ENCODE measurements around the gene KDM6A.

KDM6A gene

DNA sequence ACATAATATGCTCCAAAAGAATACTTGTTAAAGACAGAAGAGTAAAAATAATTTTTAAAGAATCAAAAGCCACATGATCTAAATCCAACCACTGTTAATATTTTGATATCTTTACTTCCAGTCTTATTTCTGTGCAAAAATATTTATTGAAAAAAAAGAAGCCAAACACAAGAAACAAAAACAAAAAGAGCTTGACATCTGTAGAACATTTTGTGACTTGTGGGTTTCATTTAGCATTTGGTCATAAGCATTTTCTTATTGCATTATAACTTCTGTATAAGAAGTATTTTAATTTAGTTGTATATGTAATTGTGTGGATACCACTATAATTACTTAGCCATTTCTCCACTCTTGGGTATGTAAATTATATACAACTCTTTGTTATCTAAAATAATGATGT, 264.5 kb downstream of the KDM6A start:
- Histone ChIP-seq H3K4me1 (ENCODE audit: insufficient read depth, low read length) (no peaks in the 10 kb centered on the region), H3K9ac (ENCODE audit: low read depth, low read length) (no peak overlapping the region), H3K9me3 (ENCODE audit: control insufficient read depth, insufficient read depth, low read length) (peaks cover 2% of the 10 kb centered on the region; the same call in 1 of the 2 replicates), H3K36me3 (ENCODE audit: insufficient read depth, low read length) (no peaks in the 10 kb centered on the region)

DNA sequence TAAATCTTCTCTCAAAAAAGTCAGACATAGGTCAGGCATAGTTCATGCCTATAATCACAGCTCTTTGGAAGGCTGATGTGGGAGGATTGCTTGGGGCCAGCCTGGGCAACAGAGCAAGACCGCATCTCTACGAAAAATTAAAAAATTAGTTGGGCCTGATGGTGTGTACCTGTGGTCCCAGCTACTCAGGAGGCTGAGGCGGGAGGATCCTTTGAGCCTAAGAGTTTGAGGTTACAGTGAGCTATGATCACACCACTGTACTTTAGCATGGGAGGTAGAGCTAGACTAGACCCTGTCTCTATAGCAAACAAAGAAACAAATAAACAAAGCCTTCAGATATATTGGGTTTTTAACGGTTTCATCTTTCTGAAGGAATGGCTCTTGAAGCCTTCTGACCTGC, 265.5 kb downstream of the KDM6A start:
- Histone ChIP-seq H3K36me3 (ENCODE audit: insufficient read depth, low read length) (no peaks in the 10 kb centered on the region), H3K4me1 (ENCODE audit: insufficient read depth, low read length) (no peaks in the 10 kb centered on the region), H3K9ac (ENCODE audit: low read depth, low read length) (no peak overlapping the region), H3K9me3 (ENCODE audit: control insufficient read depth, insufficient read depth, low read length) (peaks cover 2% of the 10 kb centered on the region; the same call in 1 of the 2 replicates)

DNA sequence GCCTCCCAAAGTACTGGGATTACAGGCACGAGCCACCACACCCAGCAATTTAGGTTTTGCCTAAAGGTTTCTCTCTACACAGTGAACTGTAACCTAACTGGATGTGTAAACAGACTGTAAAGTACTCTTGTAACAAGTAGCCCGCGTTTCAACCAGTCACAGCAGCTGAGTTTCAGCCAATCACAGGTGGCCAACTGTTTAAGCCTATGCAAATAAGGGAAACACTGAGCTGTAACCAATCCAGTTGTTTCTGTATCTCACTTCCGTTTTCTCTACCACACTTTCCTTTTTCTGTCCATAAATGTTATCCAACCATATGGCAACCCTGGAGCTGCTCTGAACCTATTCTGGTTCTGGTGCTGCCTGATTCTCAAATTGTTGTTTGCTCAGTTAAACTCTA, 267.8 kb downstream of the KDM6A start:
- Histone ChIP-seq H3K4me1 (ENCODE audit: insufficient read depth, low read length) (no peaks in the 10 kb centered on the region), H3K36me3 (ENCODE audit: insufficient read depth, low read length) (no peaks in the 10 kb centered on the region), H3K9ac (ENCODE audit: low read depth, low read length) (no peak overlapping the region), H3K9me3 (ENCODE audit: control insufficient read depth, insufficient read depth, low read length) (0 out of 2 replicates have a peak, but pooled peaks cover 1% of the 10 kb centered on the region)

DNA sequence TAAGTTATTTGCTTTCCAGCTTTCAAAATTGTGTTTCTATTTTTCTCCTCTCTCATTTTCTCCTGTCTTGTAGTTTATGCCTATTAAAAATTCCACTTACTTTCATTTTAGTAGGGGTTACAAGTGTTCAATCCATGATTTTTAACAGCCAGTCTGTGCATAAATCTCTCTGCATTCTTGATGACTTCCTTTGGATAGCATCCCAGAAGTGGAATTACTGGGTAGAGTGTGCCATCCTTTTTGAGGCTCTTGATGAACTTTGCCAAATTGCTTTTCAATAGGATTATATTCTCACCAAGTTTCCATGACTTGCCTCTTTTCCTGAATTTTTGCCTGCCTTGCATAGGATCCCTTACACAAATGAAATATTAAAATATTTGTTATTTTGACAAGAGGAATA, 269.2 kb downstream of the KDM6A start:
- H3K4me1 ChIP-seq (ENCODE audit: insufficient read depth, low read length) = no peaks in the 10 kb centered on the region
- H3K36me3 ChIP-seq (ENCODE audit: insufficient read depth, low read length) = no peaks in the 10 kb centered on the region
- H3K9ac ChIP-seq (ENCODE audit: low read depth, low read length) = no peak overlapping the region
- H3K9me3 ChIP-seq (ENCODE audit: control insufficient read depth, insufficient read depth, low read length) = no peaks in the 10 kb centered on the region

DNA sequence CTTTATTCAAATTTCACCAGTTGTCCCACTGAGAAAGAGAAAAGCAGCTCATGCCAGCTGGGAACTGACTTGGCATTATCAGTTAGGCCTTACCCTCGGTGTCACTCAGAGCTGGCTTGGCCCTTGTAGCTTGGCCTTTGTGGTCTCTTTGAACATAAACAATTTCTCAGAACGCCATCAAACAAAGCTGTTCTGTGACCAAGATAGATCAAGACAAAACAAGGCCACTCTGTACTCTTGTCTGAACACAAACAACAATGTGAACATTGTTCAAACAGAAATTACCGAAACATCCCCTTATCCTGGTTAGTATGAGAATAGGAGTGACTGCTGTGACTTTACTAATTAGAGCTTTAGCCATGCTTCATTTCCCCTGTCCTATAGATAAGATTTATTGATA, 270.5 kb downstream of the KDM6A start:
- H3K9ac ChIP-seq (ENCODE audit: low read depth, low read length) = no peak overlapping the region
- H3K9me3 ChIP-seq (ENCODE audit: control insufficient read depth, insufficient read depth, low read length) = no peaks in the 10 kb centered on the region
- no peaks in the 10 kb centered on the region for H3K36me3 ChIP-seq (ENCODE audit: insufficient read depth, low read length)
- no peaks in the 10 kb centered on the region for H3K4me1 ChIP-seq (ENCODE audit: insufficient read depth, low read length)

DNA sequence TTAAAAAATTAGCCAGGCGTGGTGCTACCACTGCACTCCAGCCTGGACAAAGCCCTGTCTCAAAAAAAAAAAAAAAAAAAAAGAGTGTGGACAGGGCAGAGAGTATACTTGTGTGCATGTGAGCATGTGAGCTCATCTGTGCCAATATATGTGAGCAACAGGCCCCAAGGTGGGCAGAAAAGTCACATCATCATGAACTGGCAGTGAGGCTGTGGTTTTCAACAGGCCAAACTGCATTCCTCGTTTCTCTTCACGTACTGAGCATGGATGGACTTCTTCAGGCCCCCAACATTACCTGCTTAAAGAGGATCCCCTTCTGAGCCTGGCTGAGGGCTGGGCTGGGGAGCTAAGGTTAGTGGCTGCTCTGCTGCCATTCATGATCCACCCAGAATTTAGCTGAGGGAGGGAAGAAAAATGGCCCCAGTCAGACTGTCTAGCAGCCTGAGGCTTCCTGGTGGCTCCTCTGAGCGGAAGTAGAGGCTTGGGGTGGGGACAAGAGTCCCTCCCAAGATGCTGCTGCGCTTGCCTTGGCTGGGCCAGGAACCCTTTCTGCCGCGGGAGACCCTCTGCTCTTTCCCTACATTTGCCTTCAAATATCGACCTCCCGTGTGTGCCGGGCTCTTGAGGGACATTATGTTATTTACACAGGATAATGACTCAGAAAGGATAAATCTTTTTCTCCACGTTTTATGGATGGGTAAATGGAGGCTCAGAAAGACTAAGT, 272.7 kb downstream of the KDM6A start:
- Histone ChIP-seq H3K9ac (ENCODE audit: low read depth, low read length) (no peak overlapping the region), H3K4me1 (ENCODE audit: insufficient read depth, low read length) (no peaks in the 10 kb centered on the region), H3K9me3 (ENCODE audit: control insufficient read depth, insufficient read depth, low read length) (no peaks in the 10 kb centered on the region), H3K36me3 (ENCODE audit: insufficient read depth, low read length) (no peaks in the 10 kb centered on the region)

DNA sequence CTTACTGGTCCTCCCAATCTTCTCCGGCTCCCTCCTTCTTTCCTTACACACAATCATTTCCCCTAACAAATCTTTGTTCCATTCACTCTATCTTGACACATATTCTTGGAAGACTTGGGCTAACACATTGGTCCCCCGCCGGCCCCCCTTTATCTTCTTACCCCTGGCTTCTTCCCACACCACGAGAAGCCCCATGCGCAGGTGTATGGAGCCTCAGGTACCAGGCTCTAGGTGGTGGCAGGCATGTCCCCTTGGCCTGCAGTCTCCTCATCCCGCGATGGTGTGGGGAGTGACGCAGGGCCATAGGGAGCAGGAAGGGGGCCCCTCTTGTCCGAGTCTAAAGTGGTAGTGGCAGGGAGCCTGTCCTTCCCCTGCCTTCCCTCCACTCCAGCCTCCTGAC, 277.8 kb downstream of the KDM6A start:
- Histone ChIP-seq H3K4me1 (ENCODE audit: insufficient read depth, low read length) (no peaks in the 10 kb centered on the region), H3K36me3 (ENCODE audit: insufficient read depth, low read length) (no peaks in the 10 kb centered on the region), H3K9me3 (ENCODE audit: control insufficient read depth, insufficient read depth, low read length) (no peaks in the 10 kb centered on the region), H3K9ac (ENCODE audit: low read depth, low read length) (no peak overlapping the region)

DNA sequence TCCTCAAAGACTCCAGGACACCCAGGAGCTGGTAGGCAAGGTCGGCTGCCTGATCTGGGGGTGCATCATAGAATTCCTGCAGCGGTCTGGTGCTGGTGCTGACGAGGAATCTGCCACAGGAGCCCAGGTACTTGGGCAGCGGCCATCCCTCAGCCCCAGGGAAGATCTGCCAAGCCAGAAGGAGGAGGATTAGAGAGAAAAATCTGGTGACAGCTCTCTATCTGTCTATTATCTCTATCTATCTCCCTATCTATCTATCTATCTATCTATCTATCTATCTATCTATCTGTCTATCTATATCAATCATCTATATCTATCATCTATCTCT, 281.0 kb downstream of the KDM6A start:
- H3K9me3 ChIP-seq (ENCODE audit: control insufficient read depth, insufficient read depth, low read length) = no peaks in the 10 kb centered on the region
- no peak overlapping the region for H3K9ac ChIP-seq (ENCODE audit: low read depth, low read length)
- H3K4me1 ChIP-seq (ENCODE audit: insufficient read depth, low read length) = no peaks in the 10 kb centered on the region
- H3K36me3 ChIP-seq (ENCODE audit: insufficient read depth, low read length) = no peaks in the 10 kb centered on the region

DNA sequence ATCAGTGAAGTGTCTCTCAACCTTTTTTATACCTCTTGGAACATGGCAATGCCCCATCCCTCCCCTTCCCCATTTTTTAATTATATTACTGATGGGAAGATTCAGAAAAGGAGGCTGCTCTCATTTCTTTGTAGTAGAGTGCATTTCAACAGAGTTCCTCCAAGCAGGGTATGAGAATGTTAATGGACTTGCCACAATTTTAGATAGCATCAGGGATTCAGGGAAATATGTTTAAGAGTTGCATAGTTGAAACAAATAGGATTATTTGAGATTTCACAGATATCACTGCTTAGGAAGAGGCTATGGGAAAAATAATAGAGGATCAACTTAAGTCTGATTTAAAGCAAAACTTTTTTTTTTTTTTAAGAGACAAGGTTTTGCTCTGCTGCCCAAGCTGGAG, 281.5 kb downstream of the KDM6A start:
- H3K4me1 ChIP-seq (ENCODE audit: insufficient read depth, low read length) = no peaks in the 10 kb centered on the region
- H3K9me3 ChIP-seq (ENCODE audit: control insufficient read depth, insufficient read depth, low read length) = no peaks in the 10 kb centered on the region; the same call in 1 of the 2 replicates
- no peak overlapping the region for H3K9ac ChIP-seq (ENCODE audit: low read depth, low read length)
- no peaks in the 10 kb centered on the region for H3K36me3 ChIP-seq (ENCODE audit: insufficient read depth, low read length)

DNA sequence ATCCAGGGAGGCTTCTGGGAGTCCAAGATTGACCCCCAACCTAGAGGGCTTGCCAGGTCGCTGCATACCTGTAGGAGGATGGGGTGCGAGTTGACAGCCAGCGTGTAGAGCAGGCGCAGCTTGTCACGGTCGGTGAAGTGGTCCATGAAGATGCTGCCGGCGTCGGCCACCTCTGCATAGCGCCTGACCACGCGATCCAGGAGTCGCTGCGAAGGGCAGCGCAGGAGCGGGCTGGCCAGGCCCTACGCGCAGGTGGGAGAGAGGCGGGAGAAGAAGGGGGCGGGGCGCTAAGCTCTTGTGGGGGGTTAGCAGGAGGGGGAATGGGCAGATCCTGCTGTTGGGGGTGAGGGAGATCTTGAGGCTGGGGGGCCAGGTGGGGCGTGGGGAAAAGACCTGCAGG, 284.7 kb downstream of the KDM6A start:
- Histone ChIP-seq H3K9ac (ENCODE audit: low read depth, low read length) (no peak overlapping the region), H3K4me1 (ENCODE audit: insufficient read depth, low read length) (no peaks in the 10 kb centered on the region), H3K36me3 (ENCODE audit: insufficient read depth, low read length) (no peaks in the 10 kb centered on the region), H3K9me3 (ENCODE audit: control insufficient read depth, insufficient read depth, low read length) (peaks cover 3% of the 10 kb centered on the region; the same call in 1 of the 2 replicates)
